Erythroblast (primary cell): ENCODE results near the gene LRIG1.

ENCODE experiments used
- DNase-seq, 2 experiments: peaks; one replicate each; lab custom pipeline; 2025; lab: John Stamatoyannopoulos, UW
- GATA1 ChIP-seq: IDR thresholded peaks from 2 replicates; pipeline ENCODE4 v1.6.1; 2011; ENCODE audit warnings: low read depth, mild to moderate bottlenecking, control low read depth, low read length, moderate library complexity
- POLR2A ChIP-seq: IDR thresholded peaks from 2 replicates; pipeline ENCODE4 v1.6.1; 2011; ENCODE audit warnings: mild to moderate bottlenecking, low read length

Gene LRIG1

DNA sequence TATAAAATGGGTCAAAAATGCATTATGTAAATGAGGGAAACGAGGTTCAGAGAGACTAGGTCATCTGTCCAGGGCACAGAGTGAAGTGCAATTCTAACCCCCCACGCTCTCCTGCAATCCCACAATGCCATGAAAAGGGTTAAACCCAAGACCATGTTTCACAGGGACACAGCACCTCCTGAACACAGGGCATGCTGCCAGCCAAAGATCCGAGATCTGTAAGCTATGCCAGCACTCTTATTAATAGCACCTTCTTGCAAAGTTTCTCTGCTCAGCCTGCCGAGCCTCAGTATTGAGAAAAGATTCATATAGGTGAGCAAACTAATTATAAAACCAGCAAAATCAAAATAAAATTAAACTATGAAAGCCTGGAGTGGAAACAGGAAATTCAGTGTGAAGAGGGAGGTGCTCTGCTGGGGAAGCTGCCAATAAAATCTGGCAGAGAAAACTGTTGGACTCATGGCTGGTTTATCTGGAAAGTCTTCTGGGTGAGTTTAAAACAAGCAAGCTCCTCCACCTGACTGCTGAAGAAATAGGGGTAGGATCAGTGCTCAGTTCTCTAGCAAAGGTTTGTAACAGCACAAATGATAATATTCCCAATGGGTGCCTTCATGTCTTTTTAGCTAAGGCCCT, 50.3 kb downstream of the LRIG1 start:
- no peak for TF ChIP-seq POLR2A
- no peak for TF ChIP-seq GATA1
- no peak for DNase-seq

DNA sequence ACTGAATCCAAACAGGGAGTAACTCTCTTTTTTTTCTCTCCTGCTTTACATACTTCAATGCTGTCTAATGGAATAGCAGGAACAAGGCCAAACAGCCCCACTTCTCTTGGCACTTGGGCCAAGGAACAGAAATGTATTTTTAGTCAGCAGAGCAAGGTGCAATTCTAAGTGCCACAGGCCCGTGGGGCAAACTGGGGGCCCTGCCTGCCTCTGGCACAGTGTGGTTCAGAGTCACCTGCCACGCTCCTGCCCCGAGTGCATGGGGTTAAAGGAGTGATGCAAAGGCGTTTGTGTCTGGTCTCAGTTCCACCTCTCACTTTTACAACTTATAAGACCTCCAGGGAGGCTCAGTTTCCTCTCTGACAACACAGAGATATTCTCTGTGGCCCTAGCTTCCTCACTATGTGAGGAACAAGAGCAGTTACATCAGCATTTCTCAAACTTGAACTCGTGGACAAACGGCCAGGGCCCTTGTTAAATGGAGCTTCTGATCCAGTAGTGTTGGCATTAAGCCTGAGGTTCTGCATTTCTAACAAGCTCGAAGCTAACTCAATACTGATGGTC, 51.3 kb downstream of the LRIG1 start:
- TF ChIP-seq POLR2A = no peak
- DNase-seq = no peak

- DNase-seq = no peak
- no peak for TF ChIP-seq POLR2A
- no peak for TF ChIP-seq GATA1
Observed at GRCh38 chr3:66444146-66444644, 56.6 kb downstream of the LRIG1 start.

DNA sequence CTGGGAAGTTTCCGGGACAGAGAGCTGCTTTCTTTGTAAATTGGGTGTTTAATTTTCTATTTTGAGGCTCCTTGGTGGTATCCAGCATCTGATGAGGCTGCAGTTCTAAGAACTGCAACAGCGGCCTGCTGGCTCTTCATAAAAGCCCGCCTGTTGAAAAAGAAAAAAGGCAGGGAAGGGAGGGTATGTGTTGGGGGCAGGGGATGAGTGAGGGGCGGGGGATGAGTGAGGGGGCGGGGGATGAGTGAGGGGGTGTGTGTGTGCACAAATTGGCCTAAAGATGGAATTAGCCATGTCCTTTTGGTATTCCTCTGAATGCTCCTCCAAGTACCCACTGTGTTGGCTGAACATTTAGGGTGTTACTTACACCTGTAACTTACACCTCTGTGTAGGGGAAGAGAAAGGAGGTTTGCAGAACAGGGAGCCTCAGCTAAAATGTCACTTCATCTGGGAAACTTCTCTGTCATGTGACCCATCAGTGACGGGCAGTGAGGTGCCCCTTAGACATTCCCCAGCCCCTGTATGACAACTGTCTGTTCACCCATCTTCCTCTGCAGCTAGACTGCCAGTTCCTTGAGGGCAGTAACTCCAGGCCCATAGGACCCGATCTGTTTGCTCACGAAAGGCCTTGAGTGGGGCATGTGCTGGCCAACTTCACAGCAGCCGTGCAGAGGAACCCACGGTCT, 57.6 kb downstream of the LRIG1 start:
- DNase-seq = no peak
- TF ChIP-seq POLR2A (no peak), GATA1 (no peak)

GRCh38 chr3:66442254-66443117, 58.3 kb downstream of the LRIG1 start:
- TF ChIP-seq POLR2A = no peak
- no peak for TF ChIP-seq GATA1
- DNase-seq = no peak

- DNase-seq = no peak
- TF ChIP-seq GATA1 = no peak
- TF ChIP-seq POLR2A = no peak
Observed at GRCh38 chr3:66441692-66442091, 59.1 kb downstream of the LRIG1 start.

GRCh38 chr3:66441129-66441528, 59.7 kb downstream of the LRIG1 start:
- no peak for DNase-seq
- TF ChIP-seq POLR2A (no peak), GATA1 (no peak)

DNA sequence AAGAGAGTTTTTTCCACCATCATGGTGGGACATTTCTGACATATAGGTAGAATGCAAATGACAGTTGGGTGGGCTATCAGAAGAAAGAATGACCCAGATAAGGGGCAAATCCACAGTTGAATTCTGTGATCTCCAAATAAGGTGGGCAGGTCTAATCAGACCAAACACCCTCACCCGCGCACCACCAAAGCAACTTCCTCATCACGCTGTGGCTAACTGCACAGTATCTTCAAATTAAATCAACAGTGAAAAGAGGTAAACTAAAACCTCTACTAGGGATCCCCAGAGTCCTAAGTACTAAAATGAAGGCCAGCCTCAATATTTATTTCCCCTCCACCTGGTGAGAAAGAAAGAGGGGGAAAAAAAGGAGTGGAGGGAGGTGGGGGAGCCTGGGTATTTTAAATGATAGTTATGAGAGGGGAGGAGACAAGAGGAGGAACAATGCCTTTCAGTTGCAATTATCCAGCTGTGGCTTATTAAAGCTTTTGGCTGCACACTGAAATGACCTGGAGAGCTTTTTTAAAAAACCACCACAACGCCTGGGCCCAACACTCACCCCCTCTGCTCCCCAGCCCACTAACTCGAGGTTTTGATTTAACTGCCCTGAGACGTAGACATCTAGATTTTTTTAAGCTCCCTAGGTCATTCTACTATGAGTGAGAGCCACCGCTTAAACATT, 61.0 kb downstream of the LRIG1 start:
- no peak for TF ChIP-seq POLR2A
- TF ChIP-seq GATA1 = no peak
- DNase-seq = no peak

DNA sequence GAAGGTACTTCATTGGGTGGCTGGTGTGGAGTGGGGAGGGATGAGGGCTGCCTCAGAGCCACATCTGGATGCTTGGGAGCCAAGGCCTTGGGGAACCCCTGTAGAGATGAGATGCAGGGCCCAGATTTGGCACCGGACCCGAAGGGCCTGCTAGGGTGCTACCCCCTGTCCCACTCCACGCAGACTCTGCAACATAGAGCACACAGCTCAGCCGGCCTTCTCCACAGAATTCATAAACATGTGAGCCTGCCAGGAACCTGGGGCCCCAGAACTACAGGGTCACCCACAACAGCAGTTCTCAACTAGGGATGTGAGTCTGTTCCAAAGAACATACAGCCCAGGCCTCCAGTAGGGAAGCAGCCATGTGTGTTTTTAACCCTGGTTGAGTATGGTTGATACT, 62.8 kb downstream of the LRIG1 start:
- TF ChIP-seq GATA1 = no peak
- TF ChIP-seq POLR2A = no peak
- DNase-seq = no peak

DNA sequence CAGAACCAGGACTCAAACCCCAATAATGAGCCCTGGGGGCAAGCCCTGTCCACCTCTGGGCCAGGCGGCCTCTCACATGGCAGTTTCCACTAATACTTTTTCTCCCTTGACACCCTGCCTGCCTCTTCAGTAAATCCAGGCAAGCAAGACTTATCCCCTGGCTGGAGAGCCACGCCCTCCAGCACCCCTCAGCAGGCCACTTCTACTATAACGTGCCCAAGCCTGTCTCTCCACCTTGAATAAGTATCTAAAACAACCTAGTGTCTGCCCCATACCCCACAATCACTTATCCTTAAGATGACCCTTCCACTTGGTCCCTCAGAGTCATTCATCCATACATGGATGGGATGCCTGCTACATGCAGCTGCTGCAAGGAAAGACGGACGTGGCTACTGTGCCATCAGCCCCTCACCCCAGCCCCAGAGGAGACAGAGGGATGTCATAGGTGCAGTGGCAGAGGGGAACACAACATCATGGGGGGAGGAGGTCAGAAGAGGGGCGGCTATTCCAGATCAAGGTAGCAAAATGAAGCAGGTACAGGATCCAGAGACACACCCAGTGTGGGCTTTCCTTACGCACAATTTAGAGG, 63.4 kb downstream of the LRIG1 start:
- no peak for TF ChIP-seq POLR2A
- TF ChIP-seq GATA1 = no peak
- no peak for DNase-seq

DNA sequence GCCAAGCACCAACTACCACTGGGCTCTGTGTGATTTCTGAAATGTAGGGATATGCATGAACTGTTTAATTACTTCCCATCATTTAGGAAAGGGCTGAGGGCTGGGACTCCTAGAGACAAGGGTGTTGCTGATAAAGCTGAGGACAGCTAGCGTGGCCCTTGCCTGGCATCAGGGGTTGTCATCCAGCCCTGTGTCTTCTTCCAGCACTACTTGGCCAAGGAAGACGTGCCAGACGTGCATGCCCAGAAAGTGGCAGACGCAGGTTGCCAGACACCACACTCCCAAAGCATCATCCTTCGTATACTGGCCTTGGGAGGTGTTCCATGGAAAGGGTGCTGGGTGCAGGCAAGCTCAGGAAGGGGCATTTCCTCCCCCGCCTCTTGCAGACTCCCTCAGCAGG, 64.8 kb downstream of the LRIG1 start:
- no peak for DNase-seq
- TF ChIP-seq POLR2A (no peak), GATA1 (no peak)

DNA sequence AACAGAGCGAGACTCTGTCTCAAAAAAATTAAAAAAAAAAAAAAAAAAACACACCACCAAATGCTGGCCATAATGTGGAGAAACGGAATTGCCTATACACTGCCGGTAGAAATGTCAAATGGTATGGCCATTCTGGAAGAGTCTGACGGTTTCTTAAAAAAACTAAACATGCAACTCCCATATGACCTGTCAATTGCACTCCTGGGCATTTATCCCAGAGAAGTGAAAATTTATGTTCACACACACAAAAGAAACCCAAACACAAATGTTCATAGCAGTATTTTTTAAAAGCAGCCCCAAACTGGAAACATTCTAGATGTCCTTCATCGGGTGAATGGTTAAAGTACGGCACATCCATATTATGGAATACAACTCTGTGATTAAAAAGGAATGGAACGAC, 66.1 kb downstream of the LRIG1 start:
- no peak for DNase-seq
- TF ChIP-seq GATA1 = no peak

GRCh38 chr3:66433522-66433782, 67.4 kb downstream of the LRIG1 start:
- no peak for DNase-seq
- TF ChIP-seq POLR2A (no peak), GATA1 (no peak)
